A673 (cell line): Measurements from ENCODE around the gene IFT122.

Source experiments
- CTCF ChIP-seq: fragments of 300-800, 200-600 bp; sonication (generic); conservative IDR thresholded peaks from 2 replicates; pipeline ENCODE4 v1.5.1; 2017; ENCODE audit warnings: low read depth, mild to moderate bottlenecking, antibody characterized with exemption, low read length, moderate library complexity, mixed read lengths
- EZH2 ChIP-seq: fragments of 200-600 bp; sonication (generic); IDR thresholded peaks from 2 replicates; pipeline ENCODE4 v1.6.1; 2017; ENCODE audit warnings: borderline replicate concordance, low read depth, mild to moderate bottlenecking, mixed read lengths, antibody characterized with exemption, low read length; ENCODE audit not compliant: poor library complexity, severe bottlenecking

GRCh38 chr3:129470861-129471260, 30.8 kb downstream of the IFT122 start:
- TF ChIP-seq CTCF = no peak
- no peak for TF ChIP-seq EZH2
